K562 (cell line): ENCODE results near the gene SKOR1. TPM values are rescaled to one million over a fixed set of nuclear protein-coding genes. Genes with fewer than 3 reads are reported as not detected.

Experiments used
- ATAC-seq: fragments of 200-7000 bp; cut with Tn5 transposase; 3 replicates; pipeline ENCODE4 v1.9.1; 2020; ENCODE audit warnings: moderate library complexity
- BruUV-seq: library from RNA; stranded (reverse); fragments of 400-500 nt; replicated peaks from 2 replicates; lab custom pipeline; 2021; lab: Mats Ljungman, UMichigan
- CTCF ChIA-PET: fragments of 300-600 bp; formaldehyde crosslinking; extraction: SDS; loops from one replicate; lab custom pipeline; 2021; ENCODE audit warnings: low intra/inter-chr PET ratio; lab: Yijun Ruan, JAX
- POLR2A ChIA-PET: fragments of 300-600, 350-650 bp; sonication (Branson Sonifier 250); formaldehyde crosslinking; extraction: SDS; loops from one replicate; lab custom pipeline; 2021; ENCODE audit warnings: antibody characterized with exemption, inconsistent platforms; lab: Yijun Ruan, JAX
- DNase-seq, 4 experiments: peaks; one replicate each; pipeline versions ENCODE4 v3.0.0 to v3.0.0-alpha.2; 2011 to 2018; ENCODE audit warnings: low spot score in 3 of 4, mixed read lengths in 3 of 4; ENCODE audit errors: extremely low read depth in 1 of 4
- FAIRE-seq: peaks from 2 replicates; lab custom pipeline; 2011; peaks lifted over from hg19 to GRCh38; lab: Jason Lieb, UNC
- H2AFZ ChIP-seq: 2 replicates; pipeline ENCODE4 v1.6.0; 2011; ENCODE audit warnings: low read depth, low read length, control low read depth, inconsistent platforms
- H3K27ac ChIP-seq: fragments of 200-600 bp; 3 replicates; pipeline ENCODE4 v1.8.0; 2011; ENCODE audit warnings: low read depth, mild to moderate bottlenecking, control low read depth, inconsistent platforms, low read length, moderate library complexity, mixed read lengths; ENCODE audit errors: extremely low read depth
- H3K27me3 ChIP-seq, 2 experiments: fragments of 300-600 bp in 1 of 2; 2 replicates in 1 of 2; 3 replicates in 1 of 2; pipeline versions ENCODE4 v1.6.0 to v1.8.0; 2011; ENCODE audit warnings: inconsistent platforms in 2 of 2, low read length in 2 of 2, mild to moderate bottlenecking in 1 of 2, mixed read lengths in 1 of 2, moderate library complexity in 1 of 2; ENCODE audit not compliant: control insufficient read depth in 2 of 2, insufficient read depth in 2 of 2
- H3K36me3 ChIP-seq: fragments of 300-600 bp; 3 replicates; pipeline ENCODE4 v1.8.0; 2011; ENCODE audit warnings: mild to moderate bottlenecking, low read length, inconsistent platforms; ENCODE audit not compliant: control insufficient read depth, insufficient read depth
- H3K4me1 ChIP-seq, 2 experiments: fragments of 200-600 bp in 1 of 2; replicated peaks in 1 of 2; 2 replicates in 1 of 2; 3 replicates in 1 of 2; pipeline versions ENCODE4 v1.5.1 to v1.8.0; 2011; ENCODE audit warnings: inconsistent platforms in 2 of 2, low read length in 2 of 2, mild to moderate bottlenecking in 1 of 2, mixed read lengths in 1 of 2, moderate library complexity in 1 of 2; ENCODE audit not compliant: control insufficient read depth in 2 of 2, insufficient read depth in 2 of 2
- H3K4me2 ChIP-seq: 2 replicates; pipeline ENCODE4 v1.6.1; 2011; ENCODE audit warnings: low read length, control low read depth, inconsistent platforms, mixed read lengths; ENCODE audit not compliant: insufficient read depth
- H3K4me3 ChIP-seq: fragments of 200-600 bp; sonication (generic), shearing (Covaris generic); 2 replicates; pipeline ENCODE4 v1.5.1; 2016; ENCODE audit warnings: control low read depth, inconsistent platforms
- H3K79me2 ChIP-seq: fragments of 200-600 bp; 3 replicates; pipeline ENCODE4 v1.8.0; 2011; ENCODE audit warnings: low read length, inconsistent platforms; ENCODE audit not compliant: control insufficient read depth, insufficient read depth
- H3K9ac ChIP-seq, 2 experiments: 2 replicates each; pipeline versions ENCODE4 v1.6.0 to v1.6.1; 2011; ENCODE audit warnings: low read depth in 2 of 2, low read length in 2 of 2, control low read depth in 1 of 2, inconsistent platforms in 1 of 2, mild to moderate bottlenecking in 1 of 2, mixed read lengths in 1 of 2; ENCODE audit not compliant: insufficient read depth in 1 of 2
- H3K9me1 ChIP-seq: one replicate; pipeline ENCODE4 v1.6.0; 2011; ENCODE audit warnings: inconsistent platforms, mild to moderate bottlenecking, low read length, moderate library complexity; ENCODE audit not compliant: control insufficient read depth, insufficient read depth
- H3K9me3 ChIP-seq: replicated peaks from 2 replicates; pipeline ENCODE4 v1.5.1; 2011; ENCODE audit warnings: low read depth, low read length, inconsistent platforms; ENCODE audit not compliant: control insufficient read depth, insufficient read depth
- H4K20me1 ChIP-seq: replicated peaks from 2 replicates; pipeline ENCODE4 v1.6.1; 2011; ENCODE audit warnings: low read length, inconsistent platforms, mixed read lengths; ENCODE audit not compliant: control insufficient read depth, insufficient read depth
- E2F4 ChIP-seq: sonication (generic); formaldehyde crosslinking; IDR thresholded peaks from 2 replicates; pipeline ENCODE4 v1.8.0; 2022; ENCODE audit warnings: mild to moderate bottlenecking, low read depth, missing genetic modification reagents
- ZNF12 ChIP-seq: sonication (generic); formaldehyde crosslinking; IDR thresholded peaks from 2 replicates; pipeline ENCODE4 v1.4.0; 2020; ENCODE audit warnings: mild to moderate bottlenecking, missing genetic modification reagents
- WGBS: fragments of 100-300 bp; shearing (Covaris generic); methylation state at CpG from one replicate; pipeline ENCODE4 v1.1.6; 2016; ENCODE audit warnings: low coverage, mixed read lengths; ENCODE audit not compliant: insufficient coverage; ENCODE audit errors: missing lambda C conversion rate; 5-methylcytosine and 5-hydroxymethylcytosine counted together
- in situ Hi-C: fragments of 300-500 bp; cut with MboI; formaldehyde crosslinking; loops from 4 replicates; pipeline ENCODE4 v1.15.0; 2018; ENCODE audit warnings: inconsistent platforms, mixed read lengths
- intact Hi-C: fragments of 100-400 bp; cut with micrococcal nuclease; formaldehyde crosslinking; loops from 2 replicates; pipeline ENCODE4 v1.14.2; 2022
- polyA plus RNA-seq, 8 experiments: library from polyadenylated mRNA; depleted of rRNA in 4 of 8; stranded (reverse) in 5 of 8; unstranded in 3 of 8; fragments of >200 nt; fragmentation: Nextera tagmentation in 2 of 8; fragmentation: Illumina TruSeq in 1 of 8; extraction: Ambion mirVana in 2 of 8; extraction: Trizol in 1 of 8; gene quantifications; 2 replicates each; pipeline versions ENCODE4 v1.2.1 to v1.2.3, GENCODE V29; 2011 to 2014; ENCODE audit warnings: inconsistent platforms in 1 of 8, missing spikeins in 1 of 8
- total RNA-seq, 7 experiments: library from RNA; depleted of rRNA in 6 of 7; stranded (reverse); fragments of >200 nt in 6 of 7; fragmentation: Illumina TruSeq in 2 of 7; extraction: Trizol in 2 of 7; gene quantifications; 2 replicates each; pipeline versions ENCODE4 v1.2.1 to v1.2.3, GENCODE V29; 2011 to 2021; ENCODE audit warnings: low replicate concordance in 1 of 7
- TF ChIP-seq, protein P1 (sequence below): fragments of 250-450 bp; sonication (Bioruptor Pico); IDR thresholded peaks from 2 replicates; pipeline ENCODE4 v1.9.0; 2021; ENCODE audit warnings: mild to moderate bottlenecking

SKOR1 gene
- total and polyA plus RNA-seq, 9 of the 15 experiments (the other 6 are each of a cell fraction or from before 2014, with no cell fraction given): 0.04 to 0.41 (median 0.09) TPM; not detected in 3

DNA sequence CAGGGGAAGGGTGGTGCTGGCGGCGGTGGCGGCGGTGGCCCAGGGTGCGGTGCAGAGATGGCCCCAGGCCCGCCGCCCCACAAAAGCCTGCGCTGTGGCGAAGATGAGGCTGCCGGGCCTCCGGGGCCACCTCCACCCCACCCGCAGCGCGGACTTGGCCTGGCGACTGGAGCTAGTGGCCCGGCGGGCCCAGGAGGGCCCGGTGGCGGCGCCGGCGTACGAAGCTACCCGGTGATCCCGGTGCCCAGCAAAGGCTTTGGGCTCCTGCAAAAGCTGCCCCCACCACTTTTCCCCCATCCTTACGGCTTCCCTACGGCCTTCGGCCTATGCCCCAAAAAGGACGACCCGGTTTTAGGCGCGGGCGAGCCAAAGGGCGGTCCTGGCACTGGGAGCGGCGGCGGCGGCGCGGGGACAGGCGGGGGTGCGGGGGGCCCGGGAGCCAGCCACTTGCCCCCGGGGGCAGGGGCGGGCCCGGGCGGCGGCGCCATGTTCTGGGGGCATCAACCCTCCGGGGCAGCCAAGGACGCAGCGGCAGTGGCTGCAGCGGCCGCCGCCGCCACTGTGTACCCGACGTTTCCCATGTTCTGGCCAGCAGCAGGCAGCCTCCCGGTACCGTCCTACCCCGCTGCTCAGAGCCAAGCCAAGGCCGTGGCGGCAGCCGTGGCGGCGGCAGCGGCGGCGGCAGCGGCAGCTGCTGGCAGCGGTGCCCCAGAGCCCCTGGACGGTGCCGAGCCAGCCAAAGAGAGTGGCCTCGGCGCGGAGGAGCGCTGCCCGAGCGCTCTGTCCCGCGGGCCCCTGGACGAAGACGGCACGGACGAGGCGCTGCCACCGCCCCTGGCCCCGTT lies 1.6 kb downstream of the SKOR1 start:
- CTCF ChIA-PET: no interaction called here
- POLR2A ChIA-PET: no interaction called here
- Histone ChIP-seq H3K27ac (no peak overlapping the region), H3K9ac (no peak overlapping the region), H3K36me3 (no peaks in the 10 kb centered on the region), H3K4me2 (no peak overlapping the region), H3K9me1 (no peaks in the 10 kb centered on the region), H3K4me3 (no peak overlapping the region), H3K9me3 (no peaks in the 10 kb centered on the region; the same call in 1 of the 2 replicates), H3K27me3 (peaks cover 18 to 31% of the 10 kb centered on the region in 2 experiments; a peak in 4 of 5 replicates), H4K20me1 (peaks cover 6% of the 10 kb centered on the region), H3K4me1 (peaks cover 0 to 30% of the 10 kb centered on the region in 2 experiments; a peak in 2 of 5 replicates), H3K79me2 (no peaks in the 10 kb centered on the region), H2AFZ (no peak overlapping the region)
- FAIRE-seq (no peak), ATAC-seq (no peak), DNase-seq (no peak)
- in situ Hi-C loops: no loop called here
- no TSS peak for BruUV-seq
- intact Hi-C loops: no loop called here
- WGBS: 97% methylated on average over 10 of the region's 88 CpGs
- TF ChIP-seq, protein P1, sequence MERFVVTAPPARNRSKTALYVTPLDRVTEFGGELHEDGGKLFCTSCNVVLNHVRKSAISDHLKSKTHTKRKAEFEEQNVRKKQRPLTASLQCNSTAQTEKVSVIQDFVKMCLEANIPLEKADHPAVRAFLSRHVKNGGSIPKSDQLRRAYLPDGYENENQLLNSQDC (CRISPR knock-in tag): no peak
- TF ChIP-seq ZNF12 (CRISPR knock-in tag) (no peak), E2F4 (CRISPR knock-in tag) (no peak)
